OCI-LY1 (cell line): ENCODE measurements around the gene DUSP14.

ENCODE experiments used
- H2AFZ ChIP-seq: fragments of 200-600 bp; sonication (generic), shearing (Covaris generic); 2 replicates; pipeline ENCODE4 v1.6.0; 2014; ENCODE audit warnings: antibody characterized with exemption, mild to moderate bottlenecking, low read length
- H3F3A ChIP-seq: fragments of 200-600 bp; sonication (generic), shearing (Covaris generic); 2 replicates; pipeline ENCODE4 v1.6.0; 2014; ENCODE audit warnings: mild to moderate bottlenecking, antibody characterized with exemption, low read length, moderate library complexity; ENCODE audit not compliant: insufficient read depth
- H3K27ac ChIP-seq: fragments of 200-600 bp; sonication (generic); 2 replicates; pipeline ENCODE4 v1.5.1; 2014; ENCODE audit warnings: low read length, mixed run types, mild to moderate bottlenecking, low read depth; ENCODE audit not compliant: poor library complexity, severe bottlenecking
- H3K27me3 ChIP-seq: fragments of 200-600 bp; sonication (generic); 2 replicates; pipeline ENCODE4 v1.6.0; 2014; ENCODE audit warnings: antibody characterized with exemption, mild to moderate bottlenecking, low read length, moderate library complexity; ENCODE audit not compliant: insufficient read depth
- H3K36me3 ChIP-seq: fragments of 200-600 bp; sonication (generic); 2 replicates; pipeline ENCODE4 v1.6.1; 2014; ENCODE audit warnings: mild to moderate bottlenecking, antibody characterized with exemption, low read length, moderate library complexity, mixed read lengths; ENCODE audit not compliant: insufficient read depth
- H3K4me1 ChIP-seq: fragments of 200-600 bp; sonication (generic); 2 replicates; pipeline ENCODE4 v1.5.1; 2014; ENCODE audit warnings: mild to moderate bottlenecking, low read length, moderate library complexity; ENCODE audit not compliant: insufficient read depth, severe bottlenecking
- H3K4me2 ChIP-seq: fragments of 200-600 bp; sonication (generic), shearing (Covaris generic); 2 replicates; pipeline ENCODE4 v1.6.1; 2014; ENCODE audit warnings: low read length
- H3K4me3 ChIP-seq: fragments of 200-600 bp; sonication (generic); 2 replicates; pipeline ENCODE4 v1.5.1; 2014; ENCODE audit warnings: low read length, low read depth, mild to moderate bottlenecking, mixed read lengths; ENCODE audit not compliant: poor library complexity, severe bottlenecking
- H3K79me2 ChIP-seq: fragments of 200-600 bp; shearing (Covaris generic); 2 replicates; pipeline ENCODE4 v1.6.1; 2016; ENCODE audit warnings: mixed run types, low read length, mixed read lengths; ENCODE audit not compliant: insufficient read depth
- H3K9ac ChIP-seq: fragments of 200-600 bp; sonication (generic), shearing (Covaris generic); 2 replicates; pipeline ENCODE4 v1.6.1; 2014; ENCODE audit warnings: mild to moderate bottlenecking, low read length, mixed read lengths
- H3K9me2 ChIP-seq: fragments of 200-600 bp; sonication (generic), shearing (Covaris generic); 2 replicates; pipeline ENCODE4 v1.6.1; 2014; ENCODE audit warnings: low read depth, mild to moderate bottlenecking, low read length, mixed read lengths
- H3K9me3 ChIP-seq: fragments of 200-600 bp; shearing (Covaris generic); 2 replicates; pipeline ENCODE4 v1.6.1; 2014; ENCODE audit warnings: low read length, mixed read lengths
- H4K20me1 ChIP-seq: fragments of 200-600 bp; sonication (generic), shearing (Covaris generic); 2 replicates; pipeline ENCODE4 v1.6.0; 2016; ENCODE audit warnings: mild to moderate bottlenecking, low read length; ENCODE audit not compliant: insufficient read depth
- CTCF ChIP-seq: fragments of 200-600 bp; sonication (generic), shearing (Covaris generic); IDR thresholded peaks from 2 replicates; pipeline ENCODE4 v1.5.1; 2017; ENCODE audit warnings: mild to moderate bottlenecking, antibody characterized with exemption, low read length, moderate library complexity, mixed read lengths
- EZH2 ChIP-seq: fragments of 200-600 bp; sonication (generic), shearing (Covaris generic); IDR thresholded peaks from 2 replicates; pipeline ENCODE4 v1.8.0; 2017; ENCODE audit warnings: borderline replicate concordance, mixed run types, mild to moderate bottlenecking, antibody characterized with exemption, low read length, moderate library complexity, mixed read lengths

DUSP14 gene

GRCh38 chr17:37470181-37470580 is 19.5 kb upstream of the DUSP14 start:
- H3K79me2 ChIP-seq, result no peaks in the 10 kb centered on the region
- H3K4me2 ChIP-seq, result no peak overlapping the region
- H3K36me3 ChIP-seq, result peaks cover 77% of the 10 kb centered on the region
- H3K27me3 ChIP-seq, result no peaks in the 10 kb centered on the region
- H2AFZ ChIP-seq, result no peak overlapping the region
- H3K9ac ChIP-seq, result no peak overlapping the region
- no peak overlapping the region for H3K27ac ChIP-seq
- no peaks in the 10 kb centered on the region for H3F3A ChIP-seq
- H3K9me3 ChIP-seq, result no peaks in the 10 kb centered on the region
- H3K4me3 ChIP-seq, result no peak overlapping the region
- no peaks in the 10 kb centered on the region for H3K9me2 ChIP-seq
- no peaks in the 10 kb centered on the region for H3K4me1 ChIP-seq
- TF ChIP-seq EZH2 (no peak), CTCF (no peak)
- no peaks in the 10 kb centered on the region for H4K20me1 ChIP-seq

- no peaks in the 10 kb centered on the region for H3K27me3 ChIP-seq
- H3K79me2 ChIP-seq, result no peaks in the 10 kb centered on the region
- TF ChIP-seq EZH2, result no peak
- no peak for TF ChIP-seq CTCF
- no peak overlapping the region for H3K27ac ChIP-seq
- no peak overlapping the region for H3K4me3 ChIP-seq
- H3K9me3 ChIP-seq, result no peaks in the 10 kb centered on the region
- no peak overlapping the region for H3K4me2 ChIP-seq
- peaks cover 81% of the 10 kb centered on the region for H3K36me3 ChIP-seq
- no peaks in the 10 kb centered on the region for H4K20me1 ChIP-seq
- H3K9ac ChIP-seq, result no peak overlapping the region
- H2AFZ ChIP-seq, result no peak overlapping the region
- no peaks in the 10 kb centered on the region for H3K9me2 ChIP-seq
- no peaks in the 10 kb centered on the region for H3K4me1 ChIP-seq
- no peaks in the 10 kb centered on the region for H3F3A ChIP-seq
Measured at GRCh38 chr17:37475731-37476420, 13.8 kb upstream of the DUSP14 start.

- no peaks in the 10 kb centered on the region for H3K9me3 ChIP-seq
- no peaks in the 10 kb centered on the region for H3K9me2 ChIP-seq
- no peaks in the 10 kb centered on the region for H4K20me1 ChIP-seq
- no peak overlapping the region for H3K4me2 ChIP-seq
- H3K27me3 ChIP-seq, result no peaks in the 10 kb centered on the region
- H3K9ac ChIP-seq, result no peak overlapping the region
- peaks cover 76% of the 10 kb centered on the region for H3K36me3 ChIP-seq
- TF ChIP-seq CTCF (no peak), EZH2 (no peak)
- H2AFZ ChIP-seq, result no peak overlapping the region
- H3K27ac ChIP-seq, result no peak overlapping the region
- H3F3A ChIP-seq, result no peaks in the 10 kb centered on the region
- no peaks in the 10 kb centered on the region for H3K4me1 ChIP-seq
- H3K4me3 ChIP-seq, result no peak overlapping the region
- H3K79me2 ChIP-seq, result no peaks in the 10 kb centered on the region
Measured at GRCh38 chr17:37476431-37477120, 13.1 kb upstream of the DUSP14 start.
